ENCODE data around the gene ZBTB45. TPM values are rescaled to one million over a fixed set of nuclear protein-coding genes. Genes with fewer than 3 reads are reported as not detected.
A peak's percentile ranks its signal among the peaks of the same experiment; 100 is the strongest.
"Not testable (repeated sequence)": the region's sequence is repeated elsewhere in the genome, so short reads cannot be mapped to it uniquely, and the experiment has no call there.

ZBTB45 gene
- total and polyA plus RNA-seq, 12 donors, result 7.1 to 13.3 (median 9.3) TPM

DNA sequence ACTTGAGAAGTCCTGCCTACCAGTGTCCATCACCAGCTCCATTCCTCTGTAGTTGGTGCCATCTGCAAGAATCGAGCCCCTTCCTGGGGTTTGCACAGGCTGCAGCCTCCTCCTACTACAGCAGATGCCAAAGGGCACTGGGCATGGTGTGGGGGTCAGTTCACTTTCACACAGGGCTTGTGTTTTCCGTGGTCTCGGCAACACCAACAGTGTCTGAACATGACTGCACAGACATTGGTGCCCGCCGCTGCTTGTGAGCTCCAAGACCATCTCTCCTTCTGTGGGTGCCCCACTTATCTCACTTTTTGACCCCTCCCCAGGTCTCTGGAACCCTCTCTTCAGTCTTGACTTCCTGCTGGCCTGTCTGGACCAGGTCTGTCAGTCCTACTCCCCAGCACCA is 28.2 kb downstream of the ZBTB45 start:
- Histone ChIP-seq H3K27ac (no peak overlapping the region), H3K4me3 (no peak overlapping the region), H3K9me3 (no peaks in the 10 kb centered on the region), H3K27me3 (no peaks in the 10 kb centered on the region), H3K4me1 (no peaks in the 10 kb centered on the region), H3K36me3 (no peaks in the 10 kb centered on the region)
- TF ChIP-seq, protein P1, sequence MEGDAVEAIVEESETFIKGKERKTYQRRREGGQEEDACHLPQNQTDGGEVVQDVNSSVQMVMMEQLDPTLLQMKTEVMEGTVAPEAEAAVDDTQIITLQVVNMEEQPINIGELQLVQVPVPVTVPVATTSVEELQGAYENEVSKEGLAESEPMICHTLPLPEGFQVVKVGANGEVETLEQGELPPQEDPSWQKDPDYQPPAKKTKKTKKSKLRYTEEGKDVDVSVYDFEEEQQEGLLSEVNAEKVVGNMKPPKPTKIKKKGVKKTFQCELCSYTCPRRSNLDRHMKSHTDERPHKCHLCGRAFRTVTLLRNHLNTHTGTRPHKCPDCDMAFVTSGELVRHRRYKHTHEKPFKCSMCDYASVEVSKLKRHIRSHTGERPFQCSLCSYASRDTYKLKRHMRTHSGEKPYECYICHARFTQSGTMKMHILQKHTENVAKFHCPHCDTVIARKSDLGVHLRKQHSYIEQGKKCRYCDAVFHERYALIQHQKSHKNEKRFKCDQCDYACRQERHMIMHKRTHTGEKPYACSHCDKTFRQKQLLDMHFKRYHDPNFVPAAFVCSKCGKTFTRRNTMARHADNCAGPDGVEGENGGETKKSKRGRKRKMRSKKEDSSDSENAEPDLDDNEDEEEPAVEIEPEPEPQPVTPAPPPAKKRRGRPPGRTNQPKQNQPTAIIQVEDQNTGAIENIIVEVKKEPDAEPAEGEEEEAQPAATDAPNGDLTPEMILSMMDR (IDR thresholded peaks at IDR 0.05), result no peak
- intact Hi-C loops (cut with DNase I), result no loop called here
- 87 to 91% methylated on average over 5 of the region's 5 CpGs for WGBS, 2 donors
- DNase-seq (no peak), ATAC-seq (no peak)

DNA sequence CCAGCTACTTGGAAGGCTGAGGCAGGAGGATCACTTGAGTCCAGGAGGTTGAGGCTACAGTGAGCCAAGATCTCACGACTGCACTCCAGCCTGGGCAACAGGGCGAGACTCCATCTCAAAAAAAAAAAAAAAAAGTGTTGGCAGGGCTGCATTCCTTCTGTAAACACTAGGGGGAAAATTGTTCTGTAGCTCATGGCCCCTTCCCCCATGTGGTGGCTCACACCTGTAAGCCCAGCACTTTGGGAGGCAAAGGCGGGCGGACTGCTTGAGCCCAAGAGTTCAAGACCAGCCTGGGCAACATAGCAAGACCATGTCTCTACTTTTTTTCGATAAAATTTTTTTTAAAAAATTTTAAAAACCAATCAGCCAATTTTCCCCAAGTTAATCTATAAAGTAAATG is 35.3 kb downstream of the ZBTB45 start:
- TF ChIP-seq, protein P1 (IDR thresholded peaks at IDR 0.05), result peak in 1 of 9 donors; percentile 6
- DNase-seq; ATAC-seq; H3K4me1 ChIP-seq; intact Hi-C loops (cut with DNase I); H3K27me3 ChIP-seq; H3K9me3 ChIP-seq; H3K27ac ChIP-seq; H3K4me3 ChIP-seq: not testable (repeated sequence)
- peaks cover 0 to 31% (median 8%) of the 10 kb centered on the region in 9 donors for H3K36me3 ChIP-seq
- WGBS, 2 donors, result 95 to 97% methylated on average over 5 of the region's 5 CpGs

DNA sequence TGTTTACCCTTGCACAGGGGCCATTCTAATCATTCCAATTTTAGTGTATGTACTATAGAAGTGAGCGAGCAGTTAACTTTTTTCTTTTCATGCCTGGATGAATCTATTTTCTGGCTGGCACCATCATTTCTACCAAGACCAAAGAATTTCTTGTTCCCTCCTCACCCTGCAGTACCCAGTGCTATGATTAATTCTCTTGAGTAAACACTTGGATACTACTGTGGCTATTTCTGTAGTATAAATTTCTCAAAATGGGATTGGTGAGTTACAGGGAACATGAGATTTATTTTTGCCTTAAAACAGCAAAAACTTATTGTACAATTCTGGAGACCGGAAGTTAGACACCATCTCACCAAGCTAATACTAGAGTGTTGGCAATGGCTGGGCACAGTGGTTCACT is 35.8 kb downstream of the ZBTB45 start:
- ATAC-seq, result no peak

DNA sequence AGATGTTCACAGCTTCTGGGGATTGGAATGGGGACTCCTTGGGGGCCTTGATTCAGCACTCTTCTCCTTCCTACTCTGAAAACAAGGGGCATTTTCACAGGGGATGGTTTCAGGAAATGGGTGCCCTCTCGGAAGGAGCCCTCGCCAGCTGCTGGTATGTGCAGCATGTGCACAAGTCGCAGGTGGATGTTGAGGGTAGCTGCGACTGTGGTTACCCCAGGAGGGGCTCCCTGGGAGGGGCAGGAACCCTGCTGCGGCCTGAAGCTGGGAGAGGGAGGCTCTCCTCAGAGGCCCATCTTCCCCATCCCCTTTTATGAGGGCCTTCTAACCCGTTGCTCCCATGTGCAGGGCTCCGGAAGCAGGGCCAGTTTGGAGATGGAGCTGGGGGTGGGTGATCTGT is 37.2 kb downstream of the ZBTB45 start:
- peaks cover 0 to 38% (median 8%) of the 10 kb centered on the region in 9 donors for H3K36me3 ChIP-seq
- DNase-seq (no peak), ATAC-seq (no peak)
- H3K9me3 ChIP-seq, result no peaks in the 10 kb centered on the region
- TF ChIP-seq, protein P1 (IDR thresholded peaks at IDR 0.05), result no peak
- no peak overlapping the region for H3K4me3 ChIP-seq
- intact Hi-C loops (cut with DNase I), result no loop called here
- H3K27me3 ChIP-seq, result no peaks in the 10 kb centered on the region
- no peak overlapping the region for H3K27ac ChIP-seq
- H3K4me1 ChIP-seq, result peaks cover 0 to 2% (median 0%) of the 10 kb centered on the region in 9 donors
- WGBS, 2 donors, result 90 to 93% methylated on average over 7 of the region's 7 CpGs

More for the DNA sequence above, 35.8 kb downstream of the ZBTB45 start:
- WGBS, 2 donors, result 89 to 94% methylated on average over 2 of the region's 2 CpGs
- Histone ChIP-seq H3K36me3 (peaks cover 0 to 37% (median 8%) of the 10 kb centered on the region in 9 donors), H3K27ac (no peak overlapping the region), H3K27me3 (no peaks in the 10 kb centered on the region), H3K4me3 (no peak overlapping the region), H3K9me3 (no peaks in the 10 kb centered on the region), H3K4me1 (no peaks in the 10 kb centered on the region)
- DNase-seq, result no peak
- TF ChIP-seq, protein P1 (IDR thresholded peaks at IDR 0.05), result no peak
- intact Hi-C loops (cut with DNase I), result no loop called here

Data from heart right ventricle (tissue), 16 donors.